Heart left ventricle (tissue), 13 donors: ENCODE measurements around the gene ATP11C.

Source experiments
- POLR2A ChIP-seq, 2 donors: fragments of 450-650 bp; IDR thresholded peaks; one replicate each; pipeline ENCODE4 v1.6.1; 2017; ENCODE audit warnings: antibody characterized with exemption in 2 of 2, mild to moderate bottlenecking in 2 of 2, moderate library complexity in 2 of 2
- TF ChIP-seq, protein P1 (sequence below), 12 donors: fragments of 200-600 bp; sonication (generic) in 4 of 12; IDR thresholded peaks; one replicate each; pipeline versions ENCODE4 v1.5.0 to v1.8.0; 2018 to 2022; ENCODE audit warnings: antibody characterized with exemption in 12 of 12, mild to moderate bottlenecking in 5 of 12
- donor health status: ischemic (EF 13 %, LVEDD 7.1; RV severe dilation, severe dysfunction).
- donor health status: DM: no; HTN: yes; CAD: no.
- donor health status: DM: no; HTN: no; CAD: no.
- donor health status: ischemic (EF 25% LVEDD 6.9; RV normal size, moderate dysfunction).
- donor health status: ischemic (EF 25% LVEDD 5.7; RV mildly dilated, moderate dysfunction).
- donor health status: ischemic (EF 35%, LVEDD 5.7; RV mildly dilated, moderate dysfunction).
- donor health status: nonischemic (EF 11% LVEDD 7.7; RV severe dilation, severe dysfunction).
- donor health status: DM: yes; HTN: yes; CAD: no.
- donor health status: PGD.
- donor health status: ischemic (EF 29% LVEDD 5.4; RV normal size, mild dysfunction).
- donor health status: nonischemic (EF 23%, LVEDD 6.1; RV moderate dilation, normal function).

DNA sequence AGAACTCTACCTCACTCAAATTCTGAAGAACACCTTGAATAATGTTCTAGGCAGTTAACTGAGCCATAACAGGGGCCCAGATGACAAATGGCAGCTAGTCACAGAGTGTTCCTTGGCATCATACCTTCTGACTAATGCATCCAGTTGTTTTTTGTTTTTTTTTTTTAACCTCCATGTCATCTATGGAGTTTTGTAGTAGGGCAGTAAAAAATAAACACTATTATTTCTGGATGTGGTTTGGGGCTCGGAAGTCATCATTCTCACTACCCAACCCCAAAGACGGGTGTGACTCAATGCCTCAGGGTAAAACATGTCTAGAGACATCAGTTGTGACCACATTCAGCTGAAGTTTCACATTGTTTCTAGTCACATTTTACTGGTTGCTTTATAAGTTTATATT, 193.7 kb downstream of the ATP11C start:
- TF ChIP-seq, protein P1, sequence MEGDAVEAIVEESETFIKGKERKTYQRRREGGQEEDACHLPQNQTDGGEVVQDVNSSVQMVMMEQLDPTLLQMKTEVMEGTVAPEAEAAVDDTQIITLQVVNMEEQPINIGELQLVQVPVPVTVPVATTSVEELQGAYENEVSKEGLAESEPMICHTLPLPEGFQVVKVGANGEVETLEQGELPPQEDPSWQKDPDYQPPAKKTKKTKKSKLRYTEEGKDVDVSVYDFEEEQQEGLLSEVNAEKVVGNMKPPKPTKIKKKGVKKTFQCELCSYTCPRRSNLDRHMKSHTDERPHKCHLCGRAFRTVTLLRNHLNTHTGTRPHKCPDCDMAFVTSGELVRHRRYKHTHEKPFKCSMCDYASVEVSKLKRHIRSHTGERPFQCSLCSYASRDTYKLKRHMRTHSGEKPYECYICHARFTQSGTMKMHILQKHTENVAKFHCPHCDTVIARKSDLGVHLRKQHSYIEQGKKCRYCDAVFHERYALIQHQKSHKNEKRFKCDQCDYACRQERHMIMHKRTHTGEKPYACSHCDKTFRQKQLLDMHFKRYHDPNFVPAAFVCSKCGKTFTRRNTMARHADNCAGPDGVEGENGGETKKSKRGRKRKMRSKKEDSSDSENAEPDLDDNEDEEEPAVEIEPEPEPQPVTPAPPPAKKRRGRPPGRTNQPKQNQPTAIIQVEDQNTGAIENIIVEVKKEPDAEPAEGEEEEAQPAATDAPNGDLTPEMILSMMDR (IDR thresholded peaks at IDR 0.05) = no peak
- no peak for TF ChIP-seq POLR2A (IDR thresholded peaks at IDR 0.05)
